PFSK-1 (cell line): Measurements from ENCODE around the gene FPR3.

Source experiments
- FOXP2 ChIP-seq: optimal IDR thresholded peaks from 2 replicates; pipeline ENCODE3; 2011; ENCODE audit warnings: borderline replicate concordance, control low read depth, inconsistent platforms; ENCODE audit not compliant: insufficient read depth; ENCODE audit errors: extremely low read length, extremely low read depth
- POLR2AphosphoS5 ChIP-seq: IDR thresholded peaks from 2 replicates; pipeline ENCODE4 v1.6.1; 2012; ENCODE audit warnings: low read depth, mild to moderate bottlenecking, control low read depth, low read length, moderate library complexity
- REST ChIP-seq, 2 experiments: IDR thresholded peaks; 2 replicates each; pipeline versions ENCODE4 v1.6.1 to v1.8.0; 2011 to 2012; ENCODE audit warnings: low read depth in 2 of 2, low read length in 2 of 2, control low read depth in 1 of 2, inconsistent platforms in 1 of 2, mild to moderate bottlenecking in 1 of 2, moderate library complexity in 1 of 2; ENCODE audit not compliant: insufficient read depth in 1 of 2
- SIN3A ChIP-seq: IDR thresholded peaks from 2 replicates; pipeline ENCODE4 v1.6.1; 2012; ENCODE audit warnings: mild to moderate bottlenecking, low read length, moderate library complexity, borderline replicate concordance; ENCODE audit not compliant: insufficient read depth
- TAF1 ChIP-seq: IDR thresholded peaks from 2 replicates; pipeline ENCODE4 v1.6.1; 2012; ENCODE audit warnings: low read length, control low read depth, borderline replicate concordance; ENCODE audit not compliant: insufficient read depth

FPR3 gene

DNA sequence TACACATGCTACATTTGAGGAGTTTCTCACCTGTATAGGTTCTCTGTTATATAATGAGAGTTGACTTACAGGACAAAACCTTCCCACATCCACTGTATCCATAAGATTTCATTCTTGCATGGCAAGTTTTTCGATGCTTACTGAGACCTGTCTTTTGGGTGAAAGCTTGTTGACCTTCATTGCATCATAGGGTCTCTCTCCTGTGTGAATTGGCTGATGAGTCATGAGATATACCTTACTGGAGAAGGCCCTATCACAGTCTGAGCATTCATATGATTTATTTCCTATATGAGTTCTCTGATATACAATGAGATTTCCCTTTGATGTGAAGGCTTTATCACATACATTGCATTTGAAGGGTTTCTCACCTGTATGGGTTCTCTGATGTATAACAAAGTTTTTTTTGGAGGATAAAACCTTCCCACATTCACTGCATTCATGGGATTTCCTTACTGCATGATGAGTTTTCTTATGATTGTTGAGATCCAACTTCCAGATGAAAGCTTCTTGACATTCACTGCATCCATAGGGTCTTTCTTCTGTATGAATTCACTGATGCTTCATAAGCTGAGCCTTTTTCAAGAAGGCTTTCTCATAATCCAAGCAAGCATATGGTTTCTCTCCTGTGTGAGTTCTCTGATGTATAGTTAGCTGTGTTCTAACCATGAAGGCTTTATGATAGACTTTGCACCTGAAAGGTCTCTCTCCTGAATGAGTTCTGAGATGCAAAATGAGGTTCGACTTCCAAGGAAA is 67.1 kb downstream of the FPR3 start:
- no peak for TF ChIP-seq POLR2AphosphoS5
- TF ChIP-seq TAF1 = no peak
- no peak for TF ChIP-seq SIN3A
- TF ChIP-seq REST (IDR thresholded peaks at IDR 0.05; ENCODE audit: insufficient read depth in 1 of 2, low read depth in 2 of 2, low read length in 2 of 2) = no peak
- TF ChIP-seq FOXP2 = no peak

DNA sequence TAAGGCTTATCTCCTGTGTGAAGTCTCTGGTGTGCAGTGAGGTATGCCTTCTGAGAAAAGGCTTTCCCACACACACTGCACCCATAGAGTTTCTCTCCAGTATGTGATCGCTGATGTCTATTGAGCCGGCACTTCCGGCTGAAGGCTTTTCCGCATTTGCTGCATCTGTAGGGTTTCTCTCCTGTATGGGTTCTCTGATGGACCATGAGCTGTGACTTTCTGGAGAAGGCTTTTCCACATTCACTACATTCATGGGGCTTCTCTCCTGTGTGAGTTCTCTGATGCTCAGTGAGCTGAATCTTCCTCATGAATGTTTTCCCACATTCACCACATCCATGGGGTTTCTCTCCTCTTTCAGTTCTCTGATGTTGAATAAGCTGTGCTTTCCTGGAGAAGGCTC is 78.1 kb downstream of the FPR3 start:
- no peak for TF ChIP-seq SIN3A
- no peak for TF ChIP-seq TAF1
- no peak for TF ChIP-seq REST (IDR thresholded peaks at IDR 0.05; ENCODE audit: insufficient read depth in 1 of 2, low read depth in 2 of 2, low read length in 2 of 2)
- TF ChIP-seq FOXP2 = no peak
- no peak for TF ChIP-seq POLR2AphosphoS5
